GM12878 (cell line): ENCODE results near the gene AGRN. TPM values are rescaled to one million over a fixed set of nuclear protein-coding genes. Genes with fewer than 3 reads are reported as not detected.

ENCODE experiments used
- ATAC-seq: fragments of 200-7000 bp; cut with Tn5 transposase; 3 replicates; pipeline ENCODE4 v1.9.1; 2020; ENCODE audit warnings: mild to moderate bottlenecking, moderate library complexity
- BruUV-seq: library from RNA; stranded (reverse); fragments of 400-500 nt; replicated peaks from 2 replicates; lab custom pipeline; 2021; lab: Mats Ljungman, UMichigan
- CTCF ChIA-PET: fragments of 300-600 bp; sonication (Branson Sonifier 250); formaldehyde crosslinking; extraction: SDS; loops from one replicate; lab custom pipeline; 2021; ENCODE audit warnings: inconsistent platforms; lab: Yijun Ruan, JAX
- POLR2A ChIA-PET: fragments of 350-600 bp; formaldehyde crosslinking; extraction: SDS; loops from one replicate; lab custom pipeline; 2021; ENCODE audit warnings: inconsistent platforms; lab: Charles Lee
- RAD21 ChIA-PET: fragments of 300-600 bp; sonication (Branson Sonifier 250); formaldehyde crosslinking; loops from one replicate; lab custom pipeline; 2023; ENCODE audit warnings: antibody characterized with exemption; ENCODE audit not compliant: unreplicated experiment; lab: Charles Lee
- SMC1A ChIA-PET: fragments of 300-600 bp; sonication (Branson Sonifier 250); formaldehyde crosslinking; loops from one replicate; lab custom pipeline; 2023; ENCODE audit not compliant: unreplicated experiment, uncharacterized antibody; lab: Charles Lee
- DNase-seq: peaks from one replicate; pipeline ENCODE4 v3.0.0-alpha.2; 2011; ENCODE audit warnings: low read depth, low spot score
- FAIRE-seq: peaks from 3 replicates; lab custom pipeline; 2011; peaks lifted over from hg19 to GRCh38; lab: Jason Lieb, UNC
- H2AFZ ChIP-seq: 2 replicates; pipeline ENCODE4 v1.6.0; 2011; ENCODE audit warnings: low read depth, low read length, control low read depth; ENCODE audit not compliant: control insufficient read depth
- H3K27ac ChIP-seq: 2 replicates; pipeline ENCODE4 v1.5.1; 2011; ENCODE audit warnings: control low read depth; ENCODE audit not compliant: control insufficient read depth, insufficient read depth
- H3K27me3 ChIP-seq, 2 experiments: replicated peaks in 1 of 2; 2 replicates each; pipeline versions ENCODE4 v1.6.0 to v1.6.1; 2011; ENCODE audit warnings: low read length in 1 of 2; ENCODE audit not compliant: control insufficient read depth in 2 of 2, insufficient read depth in 2 of 2
- H3K36me3 ChIP-seq, 2 experiments: 2 replicates each; pipeline ENCODE4 v1.5.1; 2011; ENCODE audit warnings: low read length in 1 of 2; ENCODE audit not compliant: control insufficient read depth in 2 of 2, insufficient read depth in 2 of 2
- H3K4me1 ChIP-seq: 2 replicates; pipeline ENCODE4 v1.6.1; 2011; ENCODE audit warnings: mild to moderate bottlenecking, low read length, moderate library complexity, mixed read lengths; ENCODE audit not compliant: control insufficient read depth, insufficient read depth
- H3K4me2 ChIP-seq: 2 replicates; pipeline ENCODE4 v1.6.0; 2011; ENCODE audit warnings: control low read depth; ENCODE audit not compliant: control insufficient read depth, insufficient read depth
- H3K4me3 ChIP-seq: fragments of 200-600 bp; sonication (generic); 2 replicates; pipeline ENCODE4 v1.5.1; 2016
- H3K79me2 ChIP-seq: 2 replicates; pipeline ENCODE4 v1.6.0; 2011; ENCODE audit warnings: low read length; ENCODE audit not compliant: control insufficient read depth, insufficient read depth
- H3K9ac ChIP-seq: 2 replicates; pipeline ENCODE4 v1.8.0; 2011; ENCODE audit warnings: low read length, control low read depth, mixed read lengths; ENCODE audit not compliant: control insufficient read depth, insufficient read depth
- H3K9me3 ChIP-seq: replicated peaks from 3 replicates; pipeline ENCODE4 v1.5.1; 2011; ENCODE audit warnings: mild to moderate bottlenecking, low read length; ENCODE audit not compliant: control insufficient read depth, insufficient read depth
- H4K20me1 ChIP-seq: 2 replicates; pipeline ENCODE4 v1.6.0; 2011; ENCODE audit not compliant: control insufficient read depth, insufficient read depth
- CHD2 ChIP-seq: IDR thresholded peaks from 2 replicates; pipeline ENCODE4 v1.6.1; 2011; ENCODE audit warnings: low read depth, low read length, improper control_type of control experiment, borderline replicate concordance
- EZH2 ChIP-seq: IDR thresholded peaks from 2 replicates; pipeline ENCODE4 v1.6.1; 2012; ENCODE audit warnings: low read depth, mild to moderate bottlenecking, control low read depth, inconsistent platforms, low read length, borderline replicate concordance; ENCODE audit not compliant: control insufficient read depth
- GATAD2B ChIP-seq: fragments of 450-650 bp; conservative IDR thresholded peaks from 2 replicates; pipeline ENCODE4 v1.6.1; 2017; ENCODE audit warnings: low read depth, mild to moderate bottlenecking, moderate library complexity
- KLF5 ChIP-seq: fragments of 450-650 bp; IDR thresholded peaks from 2 replicates; pipeline ENCODE4 v1.6.1; 2014; ENCODE audit warnings: mild to moderate bottlenecking; ENCODE audit not compliant: partially characterized antibody
- PAX8 ChIP-seq: fragments of 450-650 bp; IDR thresholded peaks from 2 replicates; pipeline ENCODE4 v1.6.1; 2017; ENCODE audit warnings: mild to moderate bottlenecking, moderate library complexity
- RAD21 ChIP-seq: IDR thresholded peaks from 2 replicates; pipeline ENCODE4 v1.6.1; 2011; ENCODE audit warnings: mild to moderate bottlenecking, low read depth, low read length, moderate library complexity; ENCODE audit not compliant: insufficient read depth
- SMAD5 ChIP-seq: IDR thresholded peaks from 2 replicates; pipeline ENCODE4 v1.6.1; 2016; ENCODE audit warnings: antibody characterized with exemption, low read depth
- SREBF1 ChIP-seq: IDR thresholded peaks from 2 replicates; pipeline ENCODE4 v1.6.1; 2012; ENCODE audit warnings: mild to moderate bottlenecking, low read length
- WGBS: methylation state at CpG from one replicate; pipeline ENCODE4 v1.1.6; 2016; ENCODE audit warnings: low lambda C conversion rate; ENCODE audit not compliant: insufficient replicate concordance, insufficient coverage; ENCODE audit errors: missing lambda C conversion rate; 5-methylcytosine and 5-hydroxymethylcytosine counted together
- in situ Hi-C: fragments of 300-500 bp; cut with MboI; formaldehyde crosslinking; loops from 9 replicates; pipeline ENCODE4 v1.14.3; 2018; ENCODE audit warnings: mixed read lengths
- intact Hi-C: fragments of 100-400 bp; cut with micrococcal nuclease; formaldehyde crosslinking; loops from one replicate; pipeline ENCODE4 v1.14.2; 2022; ENCODE audit not compliant: unreplicated experiment
- polyA plus RNA-seq, 11 experiments: library from polyadenylated mRNA; depleted of rRNA in 4 of 11; unstranded in 6 of 11; stranded (reverse) in 5 of 11; fragments of >200 nt; fragmentation: Nextera tagmentation in 4 of 11; fragmentation: Illumina TruSeq in 1 of 11; extraction: Ambion mirVana in 4 of 11; extraction: Trizol in 1 of 11; gene quantifications; 1 replicate in 1 of 11; 2 replicates in 10 of 11; pipeline versions ENCODE4 v1.2.1 to v1.2.3, GENCODE V29; 2011 to 2016; ENCODE audit warnings: inconsistent platforms in 2 of 11, missing spikeins in 2 of 11, low read depth in 1 of 11
- total RNA-seq, 4 experiments: library from RNA; depleted of rRNA in 3 of 4; stranded (reverse); fragments of >200 nt in 3 of 4; fragmentation: Illumina TruSeq in 1 of 4; extraction: Trizol in 1 of 4; gene quantifications; 2 replicates each; pipeline versions ENCODE4 v1.2.1 to v1.2.3, GENCODE V29; 2013 to 2021
- TF ChIP-seq, protein P1 (sequence below): IDR thresholded peaks from 2 replicates; pipeline ENCODE4 v1.6.1; 2012; ENCODE audit warnings: mild to moderate bottlenecking, low read depth, low read length
- TF ChIP-seq, protein P2 (sequence below): fragments of 450-650 bp; IDR thresholded peaks from 2 replicates; pipeline ENCODE4 v1.6.1; 2017; ENCODE audit warnings: mild to moderate bottlenecking, low read depth, inconsistent platforms; ENCODE audit not compliant: poor library complexity, severe bottlenecking
- TF ChIP-seq, protein P3 (sequence below): IDR thresholded peaks from 2 replicates; pipeline ENCODE4 v1.6.1; 2012; ENCODE audit warnings: low read depth, low read length, improper control_type of control experiment
- TF ChIP-seq, protein P4 (sequence below): IDR thresholded peaks from 2 replicates; pipeline ENCODE4 v1.6.1; 2012; ENCODE audit warnings: low read length, inconsistent platforms

AGRN gene
- total and polyA plus RNA-seq, 10 of the 15 experiments (the other 5 are each of a cell fraction or from before 2014, with no cell fraction given): 0.02 to 41.8 (median 4.1) TPM

DNA sequence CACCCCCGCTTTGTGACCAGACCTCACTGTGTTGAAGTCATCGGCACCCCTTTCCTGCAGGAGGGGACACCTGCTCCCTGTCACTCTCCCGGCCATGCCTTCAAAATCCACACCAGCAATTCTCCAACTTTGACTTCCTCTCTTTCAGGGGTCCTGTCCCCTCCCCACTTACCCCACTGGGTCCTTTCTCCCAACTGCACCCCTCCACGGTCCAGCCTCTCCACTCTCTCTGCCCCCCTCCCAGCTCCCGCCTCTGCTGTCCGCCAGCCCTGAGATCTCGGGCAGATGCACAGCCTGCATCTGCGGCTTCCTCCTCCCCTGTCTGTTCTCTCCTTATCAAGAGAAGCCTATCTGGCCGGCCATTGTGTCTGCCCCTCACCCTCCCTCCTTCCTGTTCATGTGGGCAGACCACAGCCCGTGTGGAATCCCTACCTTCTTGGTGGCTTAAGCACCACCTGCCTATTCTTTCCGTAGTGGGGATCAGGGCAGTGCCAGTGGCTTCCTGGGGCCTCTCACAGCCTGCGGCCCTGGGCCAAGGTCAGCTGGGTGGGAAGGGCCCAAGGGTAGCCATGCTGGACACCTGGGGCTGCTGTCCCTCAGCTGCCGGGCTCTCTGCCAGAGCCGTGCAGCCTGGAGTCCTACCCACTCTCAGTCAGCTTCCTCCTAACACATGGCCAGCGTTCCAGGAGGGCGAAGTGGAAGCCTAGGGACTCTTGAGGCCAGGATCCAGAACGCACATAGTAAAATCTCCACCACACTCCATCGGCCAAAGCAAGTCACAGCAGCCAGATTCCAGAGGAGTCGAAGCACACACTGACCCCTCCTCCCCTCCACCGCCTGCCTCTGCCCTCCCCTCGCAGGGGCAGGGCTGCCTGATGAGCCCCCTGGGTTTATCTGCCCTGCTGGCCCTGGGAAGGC lies 14.9 kb upstream of the AGRN start (continued):
- TF ChIP-seq, protein P1, sequence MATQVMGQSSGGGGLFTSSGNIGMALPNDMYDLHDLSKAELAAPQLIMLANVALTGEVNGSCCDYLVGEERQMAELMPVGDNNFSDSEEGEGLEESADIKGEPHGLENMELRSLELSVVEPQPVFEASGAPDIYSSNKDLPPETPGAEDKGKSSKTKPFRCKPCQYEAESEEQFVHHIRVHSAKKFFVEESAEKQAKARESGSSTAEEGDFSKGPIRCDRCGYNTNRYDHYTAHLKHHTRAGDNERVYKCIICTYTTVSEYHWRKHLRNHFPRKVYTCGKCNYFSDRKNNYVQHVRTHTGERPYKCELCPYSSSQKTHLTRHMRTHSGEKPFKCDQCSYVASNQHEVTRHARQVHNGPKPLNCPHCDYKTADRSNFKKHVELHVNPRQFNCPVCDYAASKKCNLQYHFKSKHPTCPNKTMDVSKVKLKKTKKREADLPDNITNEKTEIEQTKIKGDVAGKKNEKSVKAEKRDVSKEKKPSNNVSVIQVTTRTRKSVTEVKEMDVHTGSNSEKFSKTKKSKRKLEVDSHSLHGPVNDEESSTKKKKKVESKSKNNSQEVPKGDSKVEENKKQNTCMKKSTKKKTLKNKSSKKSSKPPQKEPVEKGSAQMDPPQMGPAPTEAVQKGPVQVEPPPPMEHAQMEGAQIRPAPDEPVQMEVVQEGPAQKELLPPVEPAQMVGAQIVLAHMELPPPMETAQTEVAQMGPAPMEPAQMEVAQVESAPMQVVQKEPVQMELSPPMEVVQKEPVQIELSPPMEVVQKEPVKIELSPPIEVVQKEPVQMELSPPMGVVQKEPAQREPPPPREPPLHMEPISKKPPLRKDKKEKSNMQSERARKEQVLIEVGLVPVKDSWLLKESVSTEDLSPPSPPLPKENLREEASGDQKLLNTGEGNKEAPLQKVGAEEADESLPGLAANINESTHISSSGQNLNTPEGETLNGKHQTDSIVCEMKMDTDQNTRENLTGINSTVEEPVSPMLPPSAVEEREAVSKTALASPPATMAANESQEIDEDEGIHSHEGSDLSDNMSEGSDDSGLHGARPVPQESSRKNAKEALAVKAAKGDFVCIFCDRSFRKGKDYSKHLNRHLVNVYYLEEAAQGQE: no peak
- no peak for TF ChIP-seq SMAD5

DNA sequence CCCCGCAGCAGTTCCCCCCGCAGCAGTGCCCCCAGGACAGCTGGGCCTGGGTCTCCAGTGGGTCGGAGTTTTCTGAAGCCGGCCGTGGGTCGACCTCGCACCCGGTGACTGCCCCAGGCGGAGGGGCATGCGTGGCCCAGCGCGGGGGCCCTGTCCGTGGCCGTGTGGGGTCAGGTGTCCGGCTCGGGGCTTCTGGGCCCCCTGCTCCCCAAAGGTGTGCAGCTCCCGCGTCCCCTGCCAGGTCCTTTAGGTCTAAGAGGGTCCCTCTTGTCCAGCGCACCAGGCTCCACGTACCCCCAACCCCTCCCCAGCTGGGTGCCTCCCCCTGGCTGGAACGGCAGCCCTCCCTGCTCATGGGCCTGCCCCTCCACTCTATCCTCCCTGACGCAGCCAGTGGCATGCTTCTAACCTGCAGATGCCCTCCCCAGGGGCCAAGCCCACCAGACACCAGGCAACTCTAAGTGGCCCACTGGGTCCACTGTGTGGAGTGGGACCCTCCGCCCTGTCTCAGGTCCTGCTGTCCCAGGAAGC lies 14.1 kb upstream of the AGRN start:
- Histone ChIP-seq H3K9ac (no peak overlapping the region), H3K4me3 (no peak overlapping the region), H3K4me2 (no peak overlapping the region), H3K27ac (no peak overlapping the region), H3K4me1 (peaks cover 22% of the 10 kb centered on the region), H2AFZ (no peak overlapping the region), H3K79me2 (no peaks in the 10 kb centered on the region), H4K20me1 (no peaks in the 10 kb centered on the region), H3K36me3 (no peaks in the 10 kb centered on the region), H3K9me3 (peaks cover 2% of the 10 kb centered on the region; the same call in 1 of the 3 replicates), H3K27me3 (peaks cover 0 to 5% of the 10 kb centered on the region in 2 experiments; a peak in 2 of 4 replicates)
- intact Hi-C loops: no loop called here
- BruUV-seq: no TSS peak
- in situ Hi-C loops: no loop called here
- CTCF ChIA-PET: interaction anchor here (0.6 to 5.6 kb wide), 4 partner anchors 22 to 137 kb away, joined by 3 to 56 read pairs (median 4); partner anchors contain the start of gene PERM1
- POLR2A ChIA-PET: interaction anchor here (0.5 to 5.4 kb wide), 3 partner anchors 8 to 21 kb away, joined by 3 to 22 read pairs (median 6); partner anchors contain the start of genes AGRN and ISG15
- DNase-seq (no peak), FAIRE-seq (no peak), ATAC-seq (no peak)
- RAD21 ChIA-PET: no interaction called here
- WGBS: 78% methylated on average over 16 of the region's 23 CpGs
- SMC1A ChIA-PET: no interaction called here
- no peak for TF ChIP-seq PAX8
- TF ChIP-seq RAD21: no peak
- no peak for TF ChIP-seq SREBF1
- TF ChIP-seq, protein P2, sequence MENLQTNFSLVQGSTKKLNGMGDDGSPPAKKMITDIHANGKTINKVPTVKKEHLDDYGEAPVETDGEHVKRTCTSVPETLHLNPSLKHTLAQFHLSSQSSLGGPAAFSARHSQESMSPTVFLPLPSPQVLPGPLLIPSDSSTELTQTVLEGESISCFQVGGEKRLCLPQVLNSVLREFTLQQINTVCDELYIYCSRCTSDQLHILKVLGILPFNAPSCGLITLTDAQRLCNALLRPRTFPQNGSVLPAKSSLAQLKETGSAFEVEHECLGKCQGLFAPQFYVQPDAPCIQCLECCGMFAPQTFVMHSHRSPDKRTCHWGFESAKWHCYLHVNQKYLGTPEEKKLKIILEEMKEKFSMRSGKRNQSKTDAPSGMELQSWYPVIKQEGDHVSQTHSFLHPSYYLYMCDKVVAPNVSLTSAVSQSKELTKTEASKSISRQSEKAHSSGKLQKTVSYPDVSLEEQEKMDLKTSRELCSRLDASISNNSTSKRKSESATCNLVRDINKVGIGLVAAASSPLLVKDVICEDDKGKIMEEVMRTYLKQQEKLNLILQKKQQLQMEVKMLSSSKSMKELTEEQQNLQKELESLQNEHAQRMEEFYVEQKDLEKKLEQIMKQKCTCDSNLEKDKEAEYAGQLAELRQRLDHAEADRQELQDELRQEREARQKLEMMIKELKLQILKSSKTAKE: no peak
- no peak for TF ChIP-seq KLF5
- no peak for TF ChIP-seq EZH2
- no peak for TF ChIP-seq GATAD2B
- no peak for TF ChIP-seq CHD2
- TF ChIP-seq, protein P3, sequence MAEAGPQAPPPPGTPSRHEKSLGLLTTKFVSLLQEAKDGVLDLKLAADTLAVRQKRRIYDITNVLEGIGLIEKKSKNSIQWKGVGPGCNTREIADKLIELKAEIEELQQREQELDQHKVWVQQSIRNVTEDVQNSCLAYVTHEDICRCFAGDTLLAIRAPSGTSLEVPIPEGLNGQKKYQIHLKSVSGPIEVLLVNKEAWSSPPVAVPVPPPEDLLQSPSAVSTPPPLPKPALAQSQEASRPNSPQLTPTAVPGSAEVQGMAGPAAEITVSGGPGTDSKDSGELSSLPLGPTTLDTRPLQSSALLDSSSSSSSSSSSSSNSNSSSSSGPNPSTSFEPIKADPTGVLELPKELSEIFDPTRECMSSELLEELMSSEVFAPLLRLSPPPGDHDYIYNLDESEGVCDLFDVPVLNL: no peak
- TF ChIP-seq, protein P4, sequence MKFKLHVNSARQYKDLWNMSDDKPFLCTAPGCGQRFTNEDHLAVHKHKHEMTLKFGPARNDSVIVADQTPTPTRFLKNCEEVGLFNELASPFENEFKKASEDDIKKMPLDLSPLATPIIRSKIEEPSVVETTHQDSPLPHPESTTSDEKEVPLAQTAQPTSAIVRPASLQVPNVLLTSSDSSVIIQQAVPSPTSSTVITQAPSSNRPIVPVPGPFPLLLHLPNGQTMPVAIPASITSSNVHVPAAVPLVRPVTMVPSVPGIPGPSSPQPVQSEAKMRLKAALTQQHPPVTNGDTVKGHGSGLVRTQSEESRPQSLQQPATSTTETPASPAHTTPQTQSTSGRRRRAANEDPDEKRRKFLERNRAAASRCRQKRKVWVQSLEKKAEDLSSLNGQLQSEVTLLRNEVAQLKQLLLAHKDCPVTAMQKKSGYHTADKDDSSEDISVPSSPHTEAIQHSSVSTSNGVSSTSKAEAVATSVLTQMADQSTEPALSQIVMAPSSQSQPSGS: no peak
